Measurements from ENCODE around the gene CNTRL. TPM values are rescaled to one million over a fixed set of nuclear protein-coding genes. Genes with fewer than 3 reads are reported as not detected.

CNTRL gene
- polyA plus RNA-seq, 1 of the 3 experiments (the other 2 are of a cell fraction): 3.6 TPM

DNA sequence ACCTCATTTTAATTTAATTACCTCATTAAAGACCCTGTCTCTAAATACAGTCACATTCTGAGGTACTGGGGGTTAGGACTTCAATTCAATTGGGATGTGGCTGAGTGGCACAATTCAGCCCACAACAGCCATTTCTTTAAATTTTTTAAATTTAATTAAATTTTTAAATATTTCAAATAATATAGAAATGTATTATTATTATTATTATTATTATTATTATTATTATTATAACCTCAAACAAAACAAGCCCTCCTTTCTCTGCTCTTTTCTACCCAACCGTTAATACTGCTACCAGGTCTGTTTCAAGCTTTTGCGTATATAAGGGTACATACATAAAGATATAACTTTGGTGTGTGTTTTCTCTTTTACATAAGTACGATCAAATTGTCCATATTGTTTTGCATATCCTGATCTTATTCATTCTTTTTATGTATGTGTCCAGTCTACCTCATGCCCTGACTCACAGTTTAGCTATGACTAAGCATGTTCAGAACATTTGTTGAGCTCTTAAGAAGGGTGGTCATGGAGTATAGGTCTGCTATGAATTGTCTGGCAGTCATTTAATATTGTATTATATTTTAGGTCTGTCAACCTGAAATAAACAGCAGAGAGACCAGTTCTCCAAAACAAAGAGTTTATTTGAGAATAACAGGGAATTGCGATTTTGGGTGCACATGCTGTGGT lies 143.0 kb downstream of the CNTRL start:
- DNase-seq: no peak
- no peaks in the 10 kb centered on the region for H3K79me2 ChIP-seq (ENCODE audit: insufficient read depth)
- H4K20me1 ChIP-seq (ENCODE audit: insufficient read depth): no peaks in the 10 kb centered on the region
- H3K36me3 ChIP-seq (replicated peaks in 1 of 2; ENCODE audit: control insufficient read depth in 1 of 2, insufficient read depth in 2 of 2, low read length in 1 of 2): no peaks in the 10 kb centered on the region
- H3K4me2 ChIP-seq: no peak overlapping the region
- no peaks in the 10 kb centered on the region for H3K9me3 ChIP-seq
- no peak overlapping the region for H2AFZ ChIP-seq (ENCODE audit: low read depth)
- POLR2A ChIA-PET: no interaction called here
- no peaks in the 10 kb centered on the region for H3K27me3 ChIP-seq (ENCODE audit: insufficient read depth)
- no peak overlapping the region for H3K4me3 ChIP-seq (ENCODE audit: low read depth in 2 of 2, low read length in 1 of 2)
- H3F3A ChIP-seq (replicated peaks; ENCODE audit: insufficient read depth): no peaks in the 10 kb centered on the region
- no peak for TF ChIP-seq GABPA (IDR thresholded peaks at IDR 0.05; ENCODE audit: low read depth)
- TF ChIP-seq MXI1 (IDR thresholded peaks at IDR 0.05; ENCODE audit: low read depth, low read length): no peak
- no peak for TF ChIP-seq RCOR1 (IDR thresholded peaks at IDR 0.05; ENCODE audit: low read length)
- no peak for TF ChIP-seq FOXJ3 (CRISPR knock-in tag; IDR thresholded peaks at IDR 0.05)
- TF ChIP-seq SMC3 (IDR thresholded peaks at IDR 0.05; ENCODE audit: low read depth, low read length): no peak
- TF ChIP-seq, protein P1, sequence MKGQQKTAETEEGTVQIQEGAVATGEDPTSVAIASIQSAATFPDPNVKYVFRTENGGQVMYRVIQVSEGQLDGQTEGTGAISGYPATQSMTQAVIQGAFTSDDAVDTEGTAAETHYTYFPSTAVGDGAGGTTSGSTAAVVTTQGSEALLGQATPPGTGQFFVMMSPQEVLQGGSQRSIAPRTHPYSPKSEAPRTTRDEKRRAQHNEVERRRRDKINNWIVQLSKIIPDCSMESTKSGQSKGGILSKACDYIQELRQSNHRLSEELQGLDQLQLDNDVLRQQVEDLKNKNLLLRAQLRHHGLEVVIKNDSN (IDR thresholded peaks at IDR 0.05; ENCODE audit: borderline replicate concordance, low read depth): no peak
- TF ChIP-seq NFIC (IDR thresholded peaks at IDR 0.05; ENCODE audit: borderline replicate concordance): no peak
- TF ChIP-seq RFX5 (IDR thresholded peaks at IDR 0.05; ENCODE audit: low read length): no peak
- TF ChIP-seq RAD21 (IDR thresholded peaks at IDR 0.05; ENCODE audit: low read length): no peak
- TF ChIP-seq JUND (IDR thresholded peaks at IDR 0.05): no peak
- TF ChIP-seq ELF1 (IDR thresholded peaks at IDR 0.05): no peak
- TF ChIP-seq EP300 (IDR thresholded peaks at IDR 0.05; ENCODE audit: borderline replicate concordance in 1 of 2, low read depth in 1 of 2, low read length in 1 of 2): no peak
- TF ChIP-seq, protein P2, sequence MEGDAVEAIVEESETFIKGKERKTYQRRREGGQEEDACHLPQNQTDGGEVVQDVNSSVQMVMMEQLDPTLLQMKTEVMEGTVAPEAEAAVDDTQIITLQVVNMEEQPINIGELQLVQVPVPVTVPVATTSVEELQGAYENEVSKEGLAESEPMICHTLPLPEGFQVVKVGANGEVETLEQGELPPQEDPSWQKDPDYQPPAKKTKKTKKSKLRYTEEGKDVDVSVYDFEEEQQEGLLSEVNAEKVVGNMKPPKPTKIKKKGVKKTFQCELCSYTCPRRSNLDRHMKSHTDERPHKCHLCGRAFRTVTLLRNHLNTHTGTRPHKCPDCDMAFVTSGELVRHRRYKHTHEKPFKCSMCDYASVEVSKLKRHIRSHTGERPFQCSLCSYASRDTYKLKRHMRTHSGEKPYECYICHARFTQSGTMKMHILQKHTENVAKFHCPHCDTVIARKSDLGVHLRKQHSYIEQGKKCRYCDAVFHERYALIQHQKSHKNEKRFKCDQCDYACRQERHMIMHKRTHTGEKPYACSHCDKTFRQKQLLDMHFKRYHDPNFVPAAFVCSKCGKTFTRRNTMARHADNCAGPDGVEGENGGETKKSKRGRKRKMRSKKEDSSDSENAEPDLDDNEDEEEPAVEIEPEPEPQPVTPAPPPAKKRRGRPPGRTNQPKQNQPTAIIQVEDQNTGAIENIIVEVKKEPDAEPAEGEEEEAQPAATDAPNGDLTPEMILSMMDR (IDR thresholded peaks at IDR 0.05): no peak
- TF ChIP-seq, protein P3, sequence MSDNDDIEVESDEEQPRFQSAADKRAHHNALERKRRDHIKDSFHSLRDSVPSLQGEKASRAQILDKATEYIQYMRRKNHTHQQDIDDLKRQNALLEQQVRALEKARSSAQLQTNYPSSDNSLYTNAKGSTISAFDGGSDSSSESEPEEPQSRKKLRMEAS (IDR thresholded peaks at IDR 0.05; ENCODE audit: low read depth): no peak
- no peak for TF ChIP-seq TCF12 (IDR thresholded peaks at IDR 0.05)
- TF ChIP-seq, protein P4, sequence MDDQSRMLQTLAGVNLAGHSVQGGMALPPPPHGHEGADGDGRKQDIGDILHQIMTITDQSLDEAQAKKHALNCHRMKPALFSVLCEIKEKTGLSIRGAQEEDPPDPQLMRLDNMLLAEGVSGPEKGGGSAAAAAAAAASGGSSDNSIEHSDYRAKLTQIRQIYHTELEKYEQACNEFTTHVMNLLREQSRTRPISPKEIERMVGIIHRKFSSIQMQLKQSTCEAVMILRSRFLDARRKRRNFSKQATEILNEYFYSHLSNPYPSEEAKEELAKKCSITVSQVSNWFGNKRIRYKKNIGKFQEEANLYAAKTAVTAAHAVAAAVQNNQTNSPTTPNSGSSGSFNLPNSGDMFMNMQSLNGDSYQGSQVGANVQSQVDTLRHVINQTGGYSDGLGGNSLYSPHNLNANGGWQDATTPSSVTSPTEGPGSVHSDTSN (IDR thresholded peaks at IDR 0.05): no peak
- no peak for TF ChIP-seq TEAD4 (IDR thresholded peaks at IDR 0.05; ENCODE audit: borderline replicate concordance, insufficient read depth)
- no peak for TF ChIP-seq EZH2phosphoT487 (IDR thresholded peaks at IDR 0.05; ENCODE audit: borderline replicate concordance, low read depth)
- no peak for TF ChIP-seq RXRA (IDR thresholded peaks at IDR 0.05; ENCODE audit: borderline replicate concordance, low read depth)
- no peak for TF ChIP-seq POLR2AphosphoS5 (IDR thresholded peaks at IDR 0.05; ENCODE audit: low read depth, low read length)
- no peaks in the 10 kb centered on the region for H3K9me2 ChIP-seq
- CTCF ChIA-PET: interaction anchor here (0.9 kb wide), 1 partner anchor 61 kb away, joined by 3 read pairs; no protein-coding TSS in a partner anchor
- H3K27ac ChIP-seq (ENCODE audit: low read depth in 2 of 2, low read length in 1 of 2): no peak overlapping the region
- 95% methylated on average over 4 of the region's 4 CpGs for WGBS (ENCODE audit: low lambda C conversion rate)
- H3K9ac ChIP-seq: no peak overlapping the region
- H3K4me1 ChIP-seq (ENCODE audit: control insufficient read depth in 1 of 2, insufficient read depth in 2 of 2, low read depth in 1 of 2, low read length in 1 of 2): no peaks in the 10 kb centered on the region; a peak in 1 of 4 replicates
